Smooth muscle cell (in vitro differentiated cells): ENCODE measurements around the gene MGAT4A. TPM values are rescaled to one million over a fixed set of nuclear protein-coding genes. Genes with fewer than 3 reads are reported as not detected.

ENCODE experiments used
- DNase-seq: peaks from one replicate; lab custom pipeline; 2025; ENCODE audit not compliant: unreplicated experiment; lab: John Stamatoyannopoulos, UW
- H2AFZ ChIP-seq: fragments of 200-600 bp; sonication (generic); 2 replicates; pipeline ENCODE4 v1.6.0; 2016; ENCODE audit warnings: antibody characterized with exemption, low read depth, mild to moderate bottlenecking
- H3F3A ChIP-seq: fragments of 200-600 bp; sonication (generic); 2 replicates; pipeline ENCODE4 v1.6.0; 2017; ENCODE audit warnings: antibody characterized with exemption, low read depth
- H3K27ac ChIP-seq: fragments of 200-600 bp; sonication (generic); 2 replicates; pipeline ENCODE4 v1.5.1; 2016; ENCODE audit warnings: low read depth, mild to moderate bottlenecking
- H3K27me3 ChIP-seq: fragments of 200-600 bp; sonication (generic); 2 replicates; pipeline ENCODE4 v1.6.1; 2016; ENCODE audit warnings: low read depth, mild to moderate bottlenecking
- H3K36me3 ChIP-seq: fragments of 200-600 bp; sonication (generic); 2 replicates; pipeline ENCODE4 v1.5.1; 2016; ENCODE audit warnings: low read depth
- H3K4me1 ChIP-seq: fragments of 200-600 bp; sonication (generic); 2 replicates; pipeline ENCODE4 v1.5.1; 2016; ENCODE audit warnings: low read depth
- H3K4me2 ChIP-seq: fragments of 200-600 bp; sonication (generic); 2 replicates; pipeline ENCODE4 v1.6.0; 2016; ENCODE audit warnings: mild to moderate bottlenecking
- H3K4me3 ChIP-seq: fragments of 200-600 bp; sonication (generic); 2 replicates; pipeline ENCODE4 v1.5.1; 2016; ENCODE audit warnings: mild to moderate bottlenecking
- H3K79me2 ChIP-seq: fragments of 200-600 bp; sonication (generic); 2 replicates; pipeline ENCODE4 v1.6.0; 2016; ENCODE audit warnings: low read depth, mild to moderate bottlenecking
- H3K9ac ChIP-seq: fragments of 200-600 bp; sonication (generic); 2 replicates; pipeline ENCODE4 v1.6.0; 2016; ENCODE audit warnings: low read depth
- H3K9me3 ChIP-seq: fragments of 200-600 bp; sonication (generic); replicated peaks from 2 replicates; pipeline ENCODE4 v1.5.1; 2016; ENCODE audit warnings: low read depth
- H4K20me1 ChIP-seq: fragments of 200-600 bp; sonication (generic); 2 replicates; pipeline ENCODE4 v1.6.0; 2016; ENCODE audit warnings: low read depth
- whole genome bisulfite sequencing: methylation state at CpG from one replicate; pipeline ENCODE4 v1.1.7; 2016; ENCODE audit warnings: low lambda C conversion rate; 5-methylcytosine and 5-hydroxymethylcytosine counted together
- polyA plus RNA-seq: library from polyadenylated mRNA; unstranded; fragments of >200 nt; fragmentation: Nextera tagmentation; extraction: Ambion mirVana; gene quantifications from 2 replicates; pipeline ENCODE4 v1.2.1, GENCODE V29; 2016
- total RNA-seq: library from RNA; depleted of rRNA; stranded (reverse); fragments of >200 nt; gene quantifications from 2 replicates; pipeline ENCODE4 v1.2.3, GENCODE V29; 2014
- TF ChIP-seq, protein P1 (sequence below): fragments of 200-600 bp; sonication (generic); IDR thresholded peaks from 2 replicates; pipeline ENCODE4 v1.5.1; 2017; ENCODE audit warnings: borderline replicate concordance, mild to moderate bottlenecking, antibody characterized with exemption; ENCODE audit not compliant: insufficient read depth, poor library complexity, severe bottlenecking

Gene MGAT4A
- total and polyA plus RNA-seq, 2 experiments from 2014 or later = 1.4 to 8.9 TPM

GRCh38 chr2:98649135-98649991 is 81.6 kb downstream of the MGAT4A start:
- Histone ChIP-seq H3K36me3 (no peaks in the 10 kb centered on the region), H3K4me2 (peak overlapping the region; percentile 47), H3K9me3 (no peaks in the 10 kb centered on the region), H3K27ac (peak overlapping the region; percentile 53), H3K4me3 (no peak overlapping the region), H4K20me1 (no peaks in the 10 kb centered on the region), H3K9ac (peak overlapping the region; percentile 6), H3K27me3 (no peaks in the 10 kb centered on the region), H2AFZ (peak overlapping the region; percentile 81), H3F3A (no peaks in the 10 kb centered on the region), H3K79me2 (no peaks in the 10 kb centered on the region), H3K4me1 (no peaks in the 10 kb centered on the region)
- TF ChIP-seq, protein P1, sequence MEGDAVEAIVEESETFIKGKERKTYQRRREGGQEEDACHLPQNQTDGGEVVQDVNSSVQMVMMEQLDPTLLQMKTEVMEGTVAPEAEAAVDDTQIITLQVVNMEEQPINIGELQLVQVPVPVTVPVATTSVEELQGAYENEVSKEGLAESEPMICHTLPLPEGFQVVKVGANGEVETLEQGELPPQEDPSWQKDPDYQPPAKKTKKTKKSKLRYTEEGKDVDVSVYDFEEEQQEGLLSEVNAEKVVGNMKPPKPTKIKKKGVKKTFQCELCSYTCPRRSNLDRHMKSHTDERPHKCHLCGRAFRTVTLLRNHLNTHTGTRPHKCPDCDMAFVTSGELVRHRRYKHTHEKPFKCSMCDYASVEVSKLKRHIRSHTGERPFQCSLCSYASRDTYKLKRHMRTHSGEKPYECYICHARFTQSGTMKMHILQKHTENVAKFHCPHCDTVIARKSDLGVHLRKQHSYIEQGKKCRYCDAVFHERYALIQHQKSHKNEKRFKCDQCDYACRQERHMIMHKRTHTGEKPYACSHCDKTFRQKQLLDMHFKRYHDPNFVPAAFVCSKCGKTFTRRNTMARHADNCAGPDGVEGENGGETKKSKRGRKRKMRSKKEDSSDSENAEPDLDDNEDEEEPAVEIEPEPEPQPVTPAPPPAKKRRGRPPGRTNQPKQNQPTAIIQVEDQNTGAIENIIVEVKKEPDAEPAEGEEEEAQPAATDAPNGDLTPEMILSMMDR = peak; percentile 99
- 7% methylated on average over 4 of the region's 4 CpGs for WGBS
- DNase-seq = peak; percentile 35

GRCh38 chr2:98648451-98648850 is 82.5 kb downstream of the MGAT4A start:
- Histone ChIP-seq H3K9ac (no peak overlapping the region), H4K20me1 (no peaks in the 10 kb centered on the region), H3K4me3 (no peak overlapping the region), H3K36me3 (no peaks in the 10 kb centered on the region), H3K27me3 (no peaks in the 10 kb centered on the region), H3K79me2 (no peaks in the 10 kb centered on the region), H2AFZ (peak overlapping the region; percentile 81), H3K4me1 (no peaks in the 10 kb centered on the region), H3F3A (no peaks in the 10 kb centered on the region), H3K4me2 (no peak overlapping the region), H3K9me3 (no peaks in the 10 kb centered on the region), H3K27ac (peak overlapping the region; percentile 53)
- TF ChIP-seq, protein P1 = no peak
- whole genome bisulfite sequencing = 96% methylated on average over 4 of the region's 4 CpGs
- no peak for DNase-seq

- TF ChIP-seq, protein P1 = no peak
- Histone ChIP-seq H3K4me1 (no peaks in the 10 kb centered on the region), H3K4me3 (no peak overlapping the region), H3K9me3 (no peaks in the 10 kb centered on the region), H3K36me3 (no peaks in the 10 kb centered on the region), H3K79me2 (no peaks in the 10 kb centered on the region), H3K27ac (peak overlapping the region; percentile 53), H2AFZ (no peak overlapping the region), H4K20me1 (no peaks in the 10 kb centered on the region), H3K27me3 (no peaks in the 10 kb centered on the region), H3K9ac (no peak overlapping the region), H3F3A (no peaks in the 10 kb centered on the region), H3K4me2 (no peak overlapping the region)
- no peak for DNase-seq
- 73% methylated on average over 5 of the region's 5 CpGs for WGBS
These were observed 83.3 kb downstream of the MGAT4A start for GRCh38 chr2:98647636-98648035.
